Endodermal cell (in vitro differentiated cells): ENCODE data around the gene OR4M2. TPM values are rescaled to one million over a fixed set of nuclear protein-coding genes. Genes with fewer than 3 reads are reported as not detected.

ENCODE experiments used
- total RNA-seq, 2 donors: library from RNA; stranded (reverse); fragmentation: NEBNext Ultra II Directional in 1 of 2; extraction: Animal tissue kit (Norgen Biotek cat#: 25700) in 1 of 2; gene quantifications; 2 replicates in 1 of 2; 3 replicates in 1 of 2; pipeline ENCODE4 v1.2.1, GENCODE V29; 2021

Gene OR4M2
- total RNA-seq, 2 donors from 2014 or later: not detected

Other genes with a start within 250 kb of the OR4M2 start
- gene POTEB, start 202.8 kb upstream of the OR4M2 start, total RNA-seq: not detected